HepG2 (cell line): Measurements from ENCODE around the gene CFL1. TPM values are rescaled to one million over a fixed set of nuclear protein-coding genes. Genes with fewer than 3 reads are reported as not detected.

Source experiments
- ADNP ChIP-seq: sonication (generic); formaldehyde crosslinking; IDR thresholded peaks from 2 replicates; pipeline ENCODE4 v1.4.0; 2020; ENCODE audit warnings: missing genetic modification reagents
- FOXK1 ChIP-seq: sonication (generic); formaldehyde crosslinking; IDR thresholded peaks from 2 replicates; pipeline ENCODE4 v1.4.0; 2020; ENCODE audit warnings: low read depth, missing genetic modification reagents, borderline replicate concordance
- GABPA ChIP-seq, 2 experiments: IDR thresholded peaks; 2 replicates each; pipeline ENCODE4 v1.6.1; 2011 to 2016; ENCODE audit warnings: low read depth in 2 of 2, low read length in 1 of 2, missing biosample characterization in 1 of 2, missing genetic modification characterization in 1 of 2
- HOXA7 ChIP-seq: sonication (generic); formaldehyde crosslinking; IDR thresholded peaks from 2 replicates; pipeline ENCODE4 v1.8.1; 2022; ENCODE audit warnings: mild to moderate bottlenecking, missing genetic modification reagents, moderate library complexity
- MED1 ChIP-seq: sonication (generic); formaldehyde crosslinking; IDR thresholded peaks from 2 replicates; pipeline ENCODE4 v1.4.0; 2020; ENCODE audit warnings: missing genetic modification reagents
- MIXL1 ChIP-seq: IDR thresholded peaks from 2 replicates; pipeline ENCODE4 v1.6.1; 2016
- MYC ChIP-seq: sonication (generic); formaldehyde crosslinking; IDR thresholded peaks from 2 replicates; pipeline ENCODE4 v1.9.0; 2021; ENCODE audit warnings: missing genetic modification reagents, borderline replicate concordance
- SMAD3 ChIP-seq: sonication (generic); formaldehyde crosslinking; IDR thresholded peaks from 2 replicates; pipeline ENCODE4 v1.4.0; 2020; ENCODE audit warnings: missing genetic modification reagents
- SMC3 ChIP-seq: IDR thresholded peaks from 2 replicates; pipeline ENCODE4 v1.6.1; 2011; ENCODE audit warnings: low read length, improper control_type of control experiment
- SP1 ChIP-seq, 2 experiments: fragments of 450-650 bp in 1 of 2; sonication (generic) in 1 of 2; formaldehyde crosslinking in 1 of 2; IDR thresholded peaks; 2 replicates each; pipeline versions ENCODE4 v1.4.0 to v1.6.1; 2016 to 2020; ENCODE audit warnings: missing genetic modification reagents in 1 of 2
- TBX2 ChIP-seq: sonication (generic); formaldehyde crosslinking; IDR thresholded peaks from 2 replicates; pipeline ENCODE4 v1.5.0; 2020; ENCODE audit warnings: missing genetic modification reagents, mild to moderate bottlenecking, borderline replicate concordance
- ZMYM4 ChIP-seq: sonication (generic); formaldehyde crosslinking; IDR thresholded peaks from 2 replicates; pipeline ENCODE4 v1.8.1; 2023; ENCODE audit warnings: mild to moderate bottlenecking, missing genetic modification reagents
- ZNF614 ChIP-seq: IDR thresholded peaks from 2 replicates; pipeline ENCODE4 v1.6.1; 2018; ENCODE audit warnings: missing biosample characterization, missing genetic modification reagents, inconsistent platforms, borderline replicate concordance
- ZNF7 ChIP-seq: IDR thresholded peaks from 2 replicates; pipeline ENCODE4 v1.6.1; 2016; ENCODE audit warnings: missing biosample characterization, missing genetic modification reagents
- polyA plus RNA-seq, 8 experiments: library from polyadenylated mRNA; depleted of rRNA in 3 of 8; stranded (reverse) in 7 of 8; unstranded in 1 of 8; fragments of >200 nt; fragmentation: Illumina TruSeq in 4 of 8; extraction: Trizol in 4 of 8; gene quantifications; 2 replicates each; pipeline versions ENCODE4 v1.2.1 to v1.2.3, GENCODE V29; 2011 to 2016; ENCODE audit warnings: low read depth in 4 of 8, missing spikeins in 1 of 8, mixed read lengths in 1 of 8; ENCODE audit not compliant: insufficient read depth in 1 of 8
- total RNA-seq, 5 experiments: library from RNA; depleted of rRNA; stranded (reverse); fragments of >200 nt; fragmentation: Illumina TruSeq; extraction: Trizol; gene quantifications; 2 replicates each; pipeline ENCODE4 v1.2.3, GENCODE V29; 2016; ENCODE audit warnings: low read depth in 1 of 5
- TF ChIP-seq, protein P1 (sequence below): sonication (generic); formaldehyde crosslinking; IDR thresholded peaks from 2 replicates; pipeline ENCODE4 v1.4.0; 2020; ENCODE audit warnings: missing genetic modification reagents
- TF ChIP-seq, protein P2 (sequence below): sonication (generic); formaldehyde crosslinking; IDR thresholded peaks from 2 replicates; pipeline ENCODE4 v1.4.0; 2020; ENCODE audit warnings: missing genetic modification reagents
- TF ChIP-seq, protein P3 (sequence below): sonication (generic); formaldehyde crosslinking; IDR thresholded peaks from 2 replicates; pipeline ENCODE4; 2020; ENCODE audit warnings: missing genetic modification reagents, mild to moderate bottlenecking, borderline replicate concordance
- TF ChIP-seq, protein P4 (sequence below): sonication (generic); formaldehyde crosslinking; IDR thresholded peaks from 2 replicates; pipeline ENCODE4 v1.4.0; 2020; ENCODE audit warnings: missing genetic modification reagents, borderline replicate concordance
- TF ChIP-seq, protein P5 (sequence below): sonication (generic); formaldehyde crosslinking; IDR thresholded peaks from 2 replicates; pipeline ENCODE4 v1.4.0; 2020; ENCODE audit warnings: mild to moderate bottlenecking, missing genetic modification reagents

CFL1 gene
- total and polyA plus RNA-seq, 2 of the 13 experiments (the other 11 are each of a cell fraction or from before 2014, with no cell fraction given) = 379 to 383 TPM

- no peak for TF ChIP-seq GABPA (IDR thresholded peaks at IDR 0.05; ENCODE audit: low read depth, low read length)
- TF ChIP-seq GABPA (CRISPR knock-in tag; IDR thresholded peaks at IDR 0.05; ENCODE audit: low read depth) = peak; percentile 52; the same call in 1 of the 2 replicates
- no peak for TF ChIP-seq ZNF7 (CRISPR knock-in tag)
- peak; percentile 66; the same call in 1 of the 2 replicates for TF ChIP-seq MIXL1
- no peak for TF ChIP-seq SP1 (IDR thresholded peaks at IDR 0.05)
- peak; percentile 73 for TF ChIP-seq SP1 (CRISPR knock-in tag; IDR thresholded peaks at IDR 0.05)
- TF ChIP-seq, protein P1, sequence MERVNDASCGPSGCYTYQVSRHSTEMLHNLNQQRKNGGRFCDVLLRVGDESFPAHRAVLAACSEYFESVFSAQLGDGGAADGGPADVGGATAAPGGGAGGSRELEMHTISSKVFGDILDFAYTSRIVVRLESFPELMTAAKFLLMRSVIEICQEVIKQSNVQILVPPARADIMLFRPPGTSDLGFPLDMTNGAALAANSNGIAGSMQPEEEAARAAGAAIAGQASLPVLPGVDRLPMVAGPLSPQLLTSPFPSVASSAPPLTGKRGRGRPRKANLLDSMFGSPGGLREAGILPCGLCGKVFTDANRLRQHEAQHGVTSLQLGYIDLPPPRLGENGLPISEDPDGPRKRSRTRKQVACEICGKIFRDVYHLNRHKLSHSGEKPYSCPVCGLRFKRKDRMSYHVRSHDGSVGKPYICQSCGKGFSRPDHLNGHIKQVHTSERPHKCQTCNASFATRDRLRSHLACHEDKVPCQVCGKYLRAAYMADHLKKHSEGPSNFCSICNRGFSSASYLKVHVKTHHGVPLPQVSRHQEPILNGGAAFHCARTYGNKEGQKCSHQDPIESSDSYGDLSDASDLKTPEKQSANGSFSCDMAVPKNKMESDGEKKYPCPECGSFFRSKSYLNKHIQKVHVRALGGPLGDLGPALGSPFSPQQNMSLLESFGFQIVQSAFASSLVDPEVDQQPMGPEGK (CRISPR knock-in tag) = peak; percentile 88
- TF ChIP-seq, protein P2, sequence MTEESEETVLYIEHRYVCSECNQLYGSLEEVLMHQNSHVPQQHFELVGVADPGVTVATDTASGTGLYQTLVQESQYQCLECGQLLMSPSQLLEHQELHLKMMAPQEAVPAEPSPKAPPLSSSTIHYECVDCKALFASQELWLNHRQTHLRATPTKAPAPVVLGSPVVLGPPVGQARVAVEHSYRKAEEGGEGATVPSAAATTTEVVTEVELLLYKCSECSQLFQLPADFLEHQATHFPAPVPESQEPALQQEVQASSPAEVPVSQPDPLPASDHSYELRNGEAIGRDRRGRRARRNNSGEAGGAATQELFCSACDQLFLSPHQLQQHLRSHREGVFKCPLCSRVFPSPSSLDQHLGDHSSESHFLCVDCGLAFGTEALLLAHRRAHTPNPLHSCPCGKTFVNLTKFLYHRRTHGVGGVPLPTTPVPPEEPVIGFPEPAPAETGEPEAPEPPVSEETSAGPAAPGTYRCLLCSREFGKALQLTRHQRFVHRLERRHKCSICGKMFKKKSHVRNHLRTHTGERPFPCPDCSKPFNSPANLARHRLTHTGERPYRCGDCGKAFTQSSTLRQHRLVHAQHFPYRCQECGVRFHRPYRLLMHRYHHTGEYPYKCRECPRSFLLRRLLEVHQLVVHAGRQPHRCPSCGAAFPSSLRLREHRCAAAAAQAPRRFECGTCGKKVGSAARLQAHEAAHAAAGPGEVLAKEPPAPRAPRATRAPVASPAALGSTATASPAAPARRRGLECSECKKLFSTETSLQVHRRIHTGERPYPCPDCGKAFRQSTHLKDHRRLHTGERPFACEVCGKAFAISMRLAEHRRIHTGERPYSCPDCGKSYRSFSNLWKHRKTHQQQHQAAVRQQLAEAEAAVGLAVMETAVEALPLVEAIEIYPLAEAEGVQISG (CRISPR knock-in tag) = peak; percentile 73
- no peak for TF ChIP-seq ADNP (CRISPR knock-in tag)
- peak; percentile 50; the same call in 1 of the 2 replicates for TF ChIP-seq MYC (CRISPR knock-in tag)
- TF ChIP-seq TBX2 (CRISPR knock-in tag) = peak; percentile 28; the same call in 1 of the 2 replicates
- 0 out of 2 replicates have a peak, but pooled peaks have one; percentile 40 for TF ChIP-seq ZNF614 (CRISPR knock-in tag)
- TF ChIP-seq ZMYM4 = peak; percentile 23; the same call in 1 of the 2 replicates
- TF ChIP-seq, protein P3, sequence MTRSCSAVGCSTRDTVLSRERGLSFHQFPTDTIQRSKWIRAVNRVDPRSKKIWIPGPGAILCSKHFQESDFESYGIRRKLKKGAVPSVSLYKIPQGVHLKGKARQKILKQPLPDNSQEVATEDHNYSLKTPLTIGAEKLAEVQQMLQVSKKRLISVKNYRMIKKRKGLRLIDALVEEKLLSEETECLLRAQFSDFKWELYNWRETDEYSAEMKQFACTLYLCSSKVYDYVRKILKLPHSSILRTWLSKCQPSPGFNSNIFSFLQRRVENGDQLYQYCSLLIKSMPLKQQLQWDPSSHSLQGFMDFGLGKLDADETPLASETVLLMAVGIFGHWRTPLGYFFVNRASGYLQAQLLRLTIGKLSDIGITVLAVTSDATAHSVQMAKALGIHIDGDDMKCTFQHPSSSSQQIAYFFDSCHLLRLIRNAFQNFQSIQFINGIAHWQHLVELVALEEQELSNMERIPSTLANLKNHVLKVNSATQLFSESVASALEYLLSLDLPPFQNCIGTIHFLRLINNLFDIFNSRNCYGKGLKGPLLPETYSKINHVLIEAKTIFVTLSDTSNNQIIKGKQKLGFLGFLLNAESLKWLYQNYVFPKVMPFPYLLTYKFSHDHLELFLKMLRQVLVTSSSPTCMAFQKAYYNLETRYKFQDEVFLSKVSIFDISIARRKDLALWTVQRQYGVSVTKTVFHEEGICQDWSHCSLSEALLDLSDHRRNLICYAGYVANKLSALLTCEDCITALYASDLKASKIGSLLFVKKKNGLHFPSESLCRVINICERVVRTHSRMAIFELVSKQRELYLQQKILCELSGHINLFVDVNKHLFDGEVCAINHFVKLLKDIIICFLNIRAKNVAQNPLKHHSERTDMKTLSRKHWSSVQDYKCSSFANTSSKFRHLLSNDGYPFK (CRISPR knock-in tag) = 0 out of 2 replicates have a peak, but pooled peaks have one; percentile 40
- TF ChIP-seq, protein P4, sequence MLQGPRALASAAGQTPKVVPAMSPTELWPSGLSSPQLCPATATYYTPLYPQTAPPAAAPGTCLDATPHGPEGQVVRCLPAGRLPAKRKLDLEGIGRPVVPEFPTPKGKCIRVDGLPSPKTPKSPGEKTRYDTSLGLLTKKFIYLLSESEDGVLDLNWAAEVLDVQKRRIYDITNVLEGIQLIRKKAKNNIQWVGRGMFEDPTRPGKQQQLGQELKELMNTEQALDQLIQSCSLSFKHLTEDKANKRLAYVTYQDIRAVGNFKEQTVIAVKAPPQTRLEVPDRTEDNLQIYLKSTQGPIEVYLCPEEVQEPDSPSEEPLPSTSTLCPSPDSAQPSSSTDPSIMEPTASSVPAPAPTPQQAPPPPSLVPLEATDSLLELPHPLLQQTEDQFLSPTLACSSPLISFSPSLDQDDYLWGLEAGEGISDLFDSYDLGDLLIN (CRISPR knock-in tag) = no peak
- peak; percentile 58; the same call in 1 of the 2 replicates for TF ChIP-seq SMAD3 (CRISPR knock-in tag)
- peak; percentile 35; the same call in 1 of the 2 replicates for TF ChIP-seq MED1 (CRISPR knock-in tag)
- peak; percentile 82 for TF ChIP-seq SMC3
- TF ChIP-seq FOXK1 = peak; percentile 73; the same call in 1 of the 2 replicates
- TF ChIP-seq HOXA7 (CRISPR knock-in tag) = no peak
- TF ChIP-seq, protein P5, sequence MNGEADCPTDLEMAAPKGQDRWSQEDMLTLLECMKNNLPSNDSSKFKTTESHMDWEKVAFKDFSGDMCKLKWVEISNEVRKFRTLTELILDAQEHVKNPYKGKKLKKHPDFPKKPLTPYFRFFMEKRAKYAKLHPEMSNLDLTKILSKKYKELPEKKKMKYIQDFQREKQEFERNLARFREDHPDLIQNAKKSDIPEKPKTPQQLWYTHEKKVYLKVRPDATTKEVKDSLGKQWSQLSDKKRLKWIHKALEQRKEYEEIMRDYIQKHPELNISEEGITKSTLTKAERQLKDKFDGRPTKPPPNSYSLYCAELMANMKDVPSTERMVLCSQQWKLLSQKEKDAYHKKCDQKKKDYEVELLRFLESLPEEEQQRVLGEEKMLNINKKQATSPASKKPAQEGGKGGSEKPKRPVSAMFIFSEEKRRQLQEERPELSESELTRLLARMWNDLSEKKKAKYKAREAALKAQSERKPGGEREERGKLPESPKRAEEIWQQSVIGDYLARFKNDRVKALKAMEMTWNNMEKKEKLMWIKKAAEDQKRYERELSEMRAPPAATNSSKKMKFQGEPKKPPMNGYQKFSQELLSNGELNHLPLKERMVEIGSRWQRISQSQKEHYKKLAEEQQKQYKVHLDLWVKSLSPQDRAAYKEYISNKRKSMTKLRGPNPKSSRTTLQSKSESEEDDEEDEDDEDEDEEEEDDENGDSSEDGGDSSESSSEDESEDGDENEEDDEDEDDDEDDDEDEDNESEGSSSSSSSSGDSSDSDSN (CRISPR knock-in tag) = peak; percentile 62
These were observed 26.7 kb upstream of the CFL1 start (continued) for GRCh38 chr11:65884716-65885092.
